Gastrocnemius medialis (tissue), 4 donors: Measurements from ENCODE around the gene ODAPH.

Source experiments
- POLR2A ChIP-seq, 2 donors: fragments of 450-650 bp; IDR thresholded peaks; one replicate each; pipeline ENCODE4 v1.6.1; 2017; ENCODE audit warnings: antibody characterized with exemption in 2 of 2, mild to moderate bottlenecking in 2 of 2, moderate library complexity in 2 of 2
- TF ChIP-seq, protein P1 (sequence below), 5 experiments: fragments of 450-650 bp in 3 of 5; fragments of 200-600 bp in 2 of 5; sonication (generic) in 2 of 5; IDR thresholded peaks in 4 of 5; conservative IDR thresholded peaks in 1 of 5; 1 replicate in 4 of 5; 2 replicates in 1 of 5; pipeline ENCODE4 v1.5.1; 2016 to 2019; ENCODE audit warnings: antibody characterized with exemption in 5 of 5, mild to moderate bottlenecking in 3 of 5, moderate library complexity in 3 of 5

DNA sequence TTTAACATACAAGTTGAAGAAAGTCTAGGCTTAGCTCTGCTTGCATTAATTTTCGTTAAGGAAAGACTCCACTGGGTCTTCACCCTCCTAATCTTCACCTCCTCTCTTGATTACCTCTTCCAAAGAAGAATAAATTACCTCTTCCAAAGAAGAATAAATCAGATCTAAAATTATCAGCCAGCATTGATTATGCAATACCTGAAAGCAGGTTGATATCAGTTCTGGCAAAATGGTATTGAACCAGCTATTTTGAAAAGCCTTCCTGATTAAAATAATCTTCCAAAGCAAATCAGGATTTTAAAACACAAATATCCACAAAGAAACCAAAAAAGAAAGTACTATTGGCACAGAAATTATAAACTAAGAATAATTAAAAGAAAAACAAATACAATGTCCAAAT is 37.5 kb downstream of the ODAPH start:
- TF ChIP-seq, protein P1, sequence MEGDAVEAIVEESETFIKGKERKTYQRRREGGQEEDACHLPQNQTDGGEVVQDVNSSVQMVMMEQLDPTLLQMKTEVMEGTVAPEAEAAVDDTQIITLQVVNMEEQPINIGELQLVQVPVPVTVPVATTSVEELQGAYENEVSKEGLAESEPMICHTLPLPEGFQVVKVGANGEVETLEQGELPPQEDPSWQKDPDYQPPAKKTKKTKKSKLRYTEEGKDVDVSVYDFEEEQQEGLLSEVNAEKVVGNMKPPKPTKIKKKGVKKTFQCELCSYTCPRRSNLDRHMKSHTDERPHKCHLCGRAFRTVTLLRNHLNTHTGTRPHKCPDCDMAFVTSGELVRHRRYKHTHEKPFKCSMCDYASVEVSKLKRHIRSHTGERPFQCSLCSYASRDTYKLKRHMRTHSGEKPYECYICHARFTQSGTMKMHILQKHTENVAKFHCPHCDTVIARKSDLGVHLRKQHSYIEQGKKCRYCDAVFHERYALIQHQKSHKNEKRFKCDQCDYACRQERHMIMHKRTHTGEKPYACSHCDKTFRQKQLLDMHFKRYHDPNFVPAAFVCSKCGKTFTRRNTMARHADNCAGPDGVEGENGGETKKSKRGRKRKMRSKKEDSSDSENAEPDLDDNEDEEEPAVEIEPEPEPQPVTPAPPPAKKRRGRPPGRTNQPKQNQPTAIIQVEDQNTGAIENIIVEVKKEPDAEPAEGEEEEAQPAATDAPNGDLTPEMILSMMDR (IDR thresholded peaks at IDR 0.05 in 4 of 5, conservative IDR thresholded peaks at IDR 0.05 in 1 of 5): no peak
- no peak for TF ChIP-seq POLR2A (IDR thresholded peaks at IDR 0.05)
